HEK293T (cell line): ENCODE results near the gene EBF3.

Experiments
- CTCF ChIA-PET: fragments of 350-600 bp; formaldehyde crosslinking; extraction: SDS; loops from one replicate; lab custom pipeline; 2021; ENCODE audit warnings: antibody characterized with exemption, inconsistent platforms; lab: Yijun Ruan, JAX
- POLR2A ChIA-PET: fragments of 350-600 bp; formaldehyde crosslinking; extraction: SDS; loops from one replicate; lab custom pipeline; 2020; ENCODE audit warnings: antibody characterized with exemption, inconsistent platforms; lab: Yijun Ruan, JAX
- DNase-seq: peaks from one replicate; pipeline ENCODE4 v3.0.0; 2012; ENCODE audit warnings: mixed read lengths; ENCODE audit errors: extremely low spot score
- ARNT ChIP-seq: fragments of 450-650 bp; IDR thresholded peaks from 2 replicates; pipeline ENCODE4 v1.6.1; 2017; ENCODE audit warnings: mild to moderate bottlenecking
- BHLHE40 ChIP-seq: fragments of 450-650 bp; IDR thresholded peaks from 2 replicates; pipeline ENCODE4 v1.6.1; 2016; ENCODE audit warnings: mild to moderate bottlenecking, moderate library complexity, borderline replicate concordance
- CTBP1 ChIP-seq: fragments of 450-650 bp; IDR thresholded peaks from 2 replicates; pipeline ENCODE4 v1.6.1; 2016; ENCODE audit warnings: borderline replicate concordance
- ELF4 ChIP-seq: fragments of 450-650 bp; IDR thresholded peaks from 2 replicates; pipeline ENCODE4 v1.6.1; 2017; ENCODE audit warnings: antibody characterized with exemption
- FOXA1 ChIP-seq: fragments of 450-650 bp; IDR thresholded peaks from 2 replicates; pipeline ENCODE4 v1.6.1; 2016; ENCODE audit warnings: mild to moderate bottlenecking
- FOXK2 ChIP-seq: fragments of 450-650 bp; IDR thresholded peaks from 2 replicates; pipeline ENCODE4 v1.6.1; 2016; ENCODE audit warnings: mild to moderate bottlenecking
- FOXM1 ChIP-seq: fragments of 450-650 bp; IDR thresholded peaks from 2 replicates; pipeline ENCODE4 v1.6.1; 2017; ENCODE audit warnings: mild to moderate bottlenecking, borderline replicate concordance
- HDGF ChIP-seq: fragments of 450-650 bp; IDR thresholded peaks from 2 replicates; pipeline ENCODE4 v1.6.1; 2017; ENCODE audit warnings: antibody characterized with exemption, borderline replicate concordance
- L3MBTL2 ChIP-seq: fragments of 450-650 bp; conservative IDR thresholded peaks from 2 replicates; pipeline ENCODE4 v1.6.1; 2016; ENCODE audit warnings: mild to moderate bottlenecking
- LEF1 ChIP-seq: fragments of 450-650 bp; IDR thresholded peaks from 2 replicates; pipeline ENCODE4 v1.6.1; 2017; ENCODE audit warnings: mild to moderate bottlenecking, borderline replicate concordance
- NFRKB ChIP-seq: fragments of 450-650 bp; IDR thresholded peaks from 2 replicates; pipeline ENCODE4 v1.6.1; 2016; ENCODE audit warnings: mild to moderate bottlenecking, moderate library complexity
- PKNOX1 ChIP-seq: fragments of 450-650 bp; IDR thresholded peaks from 2 replicates; pipeline ENCODE4 v1.6.1; 2016
- SP1 ChIP-seq: fragments of 450-650 bp; IDR thresholded peaks from 2 replicates; pipeline ENCODE4 v1.6.1; 2017
- SUZ12 ChIP-seq: fragments of 450-650 bp; IDR thresholded peaks from 2 replicates; pipeline ENCODE4 v1.6.1; 2016; ENCODE audit warnings: mild to moderate bottlenecking
- TARDBP ChIP-seq: fragments of 450-650 bp; IDR thresholded peaks from 2 replicates; pipeline ENCODE4 v1.6.1; 2016
- ZNF384 ChIP-seq: fragments of 450-650 bp; IDR thresholded peaks from 2 replicates; pipeline ENCODE4 v1.6.1; 2016

The EBF3 gene

GRCh38 chr10:129939416-129940275 is 24.4 kb downstream of the EBF3 start:
- TF ChIP-seq ZNF384 (no peak), FOXM1 (no peak), SP1 (no peak), BHLHE40 (no peak), FOXK2 (no peak), PKNOX1 (no peak), SUZ12 (no peak), ELF4 (no peak)
- CTCF ChIA-PET: no interaction called here
- no peak for DNase-seq
- POLR2A ChIA-PET: no interaction called here

GRCh38 chr10:129938460-129938859 is 25.6 kb downstream of the EBF3 start:
- POLR2A ChIA-PET: no interaction called here
- DNase-seq: no peak
- CTCF ChIA-PET: interaction anchor here (1.2 kb wide), 1 partner anchor 50 kb away, joined by 5 read pairs; no protein-coding TSS in a partner anchor
- TF ChIP-seq ARNT (no peak), FOXK2 (no peak), SUZ12 (no peak), TARDBP (no peak), BHLHE40 (no peak), L3MBTL2 (no peak), CTBP1 (no peak), LEF1 (no peak), ZNF384 (no peak), FOXA1 (no peak), FOXM1 (no peak), PKNOX1 (no peak), NFRKB (no peak), SP1 (no peak), ELF4 (no peak), HDGF (no peak)

GRCh38 chr10:129937351-129937751 is 26.7 kb downstream of the EBF3 start:
- DNase-seq: no peak
- ChIA-PET POLR2A (no interaction called here), CTCF (interaction anchor here (1.2 kb wide), 1 partner anchor 48 kb away, joined by 5 read pairs; no protein-coding TSS in a partner anchor)
- no peak for TF ChIP-seq ZNF384
- no peak for TF ChIP-seq FOXM1
- no peak for TF ChIP-seq FOXA1
- no peak for TF ChIP-seq LEF1

GRCh38 chr10:129936923-129937300 is 27.2 kb downstream of the EBF3 start:
- ChIA-PET CTCF (interaction anchor here (1.2 kb wide), 1 partner anchor 48 kb away, joined by 5 read pairs; no protein-coding TSS in a partner anchor), POLR2A (no interaction called here)
- TF ChIP-seq TARDBP (no peak), SUZ12 (no peak), HDGF (no peak), FOXA1 (no peak), SP1 (no peak), BHLHE40 (no peak), PKNOX1 (no peak), ARNT (no peak)
- DNase-seq: no peak

GRCh38 chr10:129936266-129936922 is 27.7 kb downstream of the EBF3 start:
- no peak for TF ChIP-seq FOXA1
- TF ChIP-seq BHLHE40: no peak
- TF ChIP-seq NFRKB: no peak
- TF ChIP-seq SUZ12: no peak
- TF ChIP-seq HDGF: no peak
- TF ChIP-seq SP1: no peak
- TF ChIP-seq TARDBP: no peak
- no peak for TF ChIP-seq ELF4
- no peak for TF ChIP-seq FOXK2
- no peak for TF ChIP-seq FOXM1
- TF ChIP-seq ARNT: no peak
- no peak for TF ChIP-seq CTBP1
- no peak for TF ChIP-seq ZNF384
- TF ChIP-seq LEF1: no peak
- no peak for TF ChIP-seq PKNOX1
- no peak for TF ChIP-seq L3MBTL2
- no peak for DNase-seq
- CTCF ChIA-PET: no interaction called here
- POLR2A ChIA-PET: no interaction called here
